SK-N-SH treated with all-trans-retinoic acid at 6 μM for 48 hours (cell line): Measurements from ENCODE around the gene ARHGAP12.

Source experiments
- ARNTL ChIP-seq: fragments of 450-650 bp; formaldehyde crosslinking; IDR thresholded peaks from 2 replicates; pipeline ENCODE4 v1.5.0; 2020; ENCODE audit warnings: low read depth, mild to moderate bottlenecking, moderate library complexity, borderline replicate concordance
- CSRNP3 ChIP-seq: fragments of 250-450 bp; sonication (Bioruptor Pico); IDR thresholded peaks from 2 replicates; pipeline ENCODE4 v1.5.1; 2021; ENCODE audit warnings: mild to moderate bottlenecking, moderate library complexity
- ESRRG ChIP-seq: fragments of 250-450 bp; sonication (Bioruptor Pico); IDR thresholded peaks from 2 replicates; pipeline ENCODE4 v1.6.1; 2021; ENCODE audit warnings: mild to moderate bottlenecking
- GLIS3 ChIP-seq: fragments of 250-450 bp; sonication (Bioruptor Pico); IDR thresholded peaks from 2 replicates; pipeline ENCODE4 v1.5.0; 2020; ENCODE audit warnings: mild to moderate bottlenecking, moderate library complexity
- OSR1 ChIP-seq: fragments of 250-450 bp; sonication (Bioruptor Pico); IDR thresholded peaks from 2 replicates; pipeline ENCODE4 v1.8.0; 2022; ENCODE audit warnings: moderate library complexity, mild to moderate bottlenecking, inconsistent platforms
- RARB ChIP-seq: fragments of 250-450 bp; sonication (Bioruptor Pico); IDR thresholded peaks from 2 replicates; pipeline ENCODE4 v1.8.0; 2021; ENCODE audit warnings: mild to moderate bottlenecking, moderate library complexity
- ZFP3 ChIP-seq: fragments of 250-450 bp; sonication (Bioruptor Pico); IDR thresholded peaks from 2 replicates; pipeline ENCODE4 v1.5.0; 2020; ENCODE audit warnings: mild to moderate bottlenecking, moderate library complexity
- ZFP30 ChIP-seq: fragments of 450-650 bp; formaldehyde crosslinking; IDR thresholded peaks from 2 replicates; pipeline ENCODE4 v1.5.0; 2022; ENCODE audit warnings: mild to moderate bottlenecking, moderate library complexity
- TF ChIP-seq, protein P1 (sequence below): fragments of 250-450 bp; sonication (Bioruptor Pico); IDR thresholded peaks from 2 replicates; pipeline ENCODE4 v1.8.0; 2020; ENCODE audit warnings: mild to moderate bottlenecking, moderate library complexity, borderline replicate concordance

DNA sequence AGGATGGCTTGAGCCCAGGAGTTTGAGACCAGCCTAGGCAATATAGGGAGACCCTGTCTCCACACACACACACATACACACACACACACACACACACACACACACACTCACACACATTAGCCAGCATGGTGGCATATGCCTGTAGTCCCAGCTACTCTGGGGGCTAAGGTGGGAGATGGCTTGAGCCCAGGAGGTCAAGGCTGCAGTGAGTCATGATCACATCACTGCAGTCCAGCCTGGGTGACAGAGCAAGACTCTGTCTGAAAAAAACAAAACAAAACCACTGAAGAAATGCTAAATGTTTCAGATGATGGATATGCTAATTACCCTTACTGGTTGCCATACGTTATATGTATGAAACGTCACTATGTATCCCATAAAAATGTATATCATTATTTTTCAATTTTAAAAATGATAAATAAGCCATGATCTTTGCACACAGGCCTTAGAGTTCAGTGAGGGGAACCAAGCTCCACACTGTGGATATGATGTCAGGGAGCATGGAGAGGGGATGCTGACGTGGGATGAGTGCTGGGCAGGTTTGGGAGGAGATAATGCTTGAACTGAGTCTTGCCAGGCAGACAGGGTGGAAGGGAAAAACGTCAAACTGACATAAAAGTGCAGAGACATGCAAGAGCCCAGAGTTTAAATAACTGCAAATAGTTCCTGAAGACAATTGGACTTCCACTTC is 45.9 kb upstream of the ARHGAP12 start:
- TF ChIP-seq, protein P1, sequence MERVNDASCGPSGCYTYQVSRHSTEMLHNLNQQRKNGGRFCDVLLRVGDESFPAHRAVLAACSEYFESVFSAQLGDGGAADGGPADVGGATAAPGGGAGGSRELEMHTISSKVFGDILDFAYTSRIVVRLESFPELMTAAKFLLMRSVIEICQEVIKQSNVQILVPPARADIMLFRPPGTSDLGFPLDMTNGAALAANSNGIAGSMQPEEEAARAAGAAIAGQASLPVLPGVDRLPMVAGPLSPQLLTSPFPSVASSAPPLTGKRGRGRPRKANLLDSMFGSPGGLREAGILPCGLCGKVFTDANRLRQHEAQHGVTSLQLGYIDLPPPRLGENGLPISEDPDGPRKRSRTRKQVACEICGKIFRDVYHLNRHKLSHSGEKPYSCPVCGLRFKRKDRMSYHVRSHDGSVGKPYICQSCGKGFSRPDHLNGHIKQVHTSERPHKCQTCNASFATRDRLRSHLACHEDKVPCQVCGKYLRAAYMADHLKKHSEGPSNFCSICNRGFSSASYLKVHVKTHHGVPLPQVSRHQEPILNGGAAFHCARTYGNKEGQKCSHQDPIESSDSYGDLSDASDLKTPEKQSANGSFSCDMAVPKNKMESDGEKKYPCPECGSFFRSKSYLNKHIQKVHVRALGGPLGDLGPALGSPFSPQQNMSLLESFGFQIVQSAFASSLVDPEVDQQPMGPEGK (CRISPR knock-in tag): no peak
- TF ChIP-seq GLIS3 (CRISPR knock-in tag) (no peak), ZFP30 (no peak), ESRRG (CRISPR knock-in tag) (no peak), RARB (CRISPR knock-in tag) (no peak), OSR1 (CRISPR knock-in tag) (no peak), ZFP3 (CRISPR knock-in tag) (no peak), ARNTL (CRISPR knock-in tag) (no peak), CSRNP3 (no peak)
